Lower leg skin (tissue), 3 donors: ENCODE measurements around the gene GNAT3.

Source experiments
- CTCF ChIP-seq, 3 donors: fragments of 450-650 bp; IDR thresholded peaks; one replicate each; pipeline ENCODE4 v1.5.1; 2016; ENCODE audit warnings: antibody characterized with exemption in 3 of 3, mild to moderate bottlenecking in 3 of 3, moderate library complexity in 2 of 3
- POLR2A ChIP-seq, 2 donors: fragments of 450-650 bp; IDR thresholded peaks; one replicate each; pipeline ENCODE4 v1.6.1; 2016 to 2017; ENCODE audit warnings: antibody characterized with exemption in 2 of 2, mild to moderate bottlenecking in 1 of 2, moderate library complexity in 1 of 2

- no peak for TF ChIP-seq CTCF (IDR thresholded peaks at IDR 0.05)
- no peak for TF ChIP-seq POLR2A (IDR thresholded peaks at IDR 0.05)
Measured at GRCh38 chr7:80550005-80550404, 38.1 kb upstream of the GNAT3 start.
